Transverse colon (tissue), 4 donors: ENCODE data around the gene CEP44. TPM values are rescaled to one million over a fixed set of nuclear protein-coding genes. Genes with fewer than 3 reads are reported as not detected.

Experiments
- DNase-seq: peaks from one replicate; pipeline ENCODE4 v3.0.0-alpha.2; 2019
- H3K27ac ChIP-seq, 4 donors: fragments of 200-600 bp; sonication (generic); 2 replicates each; pipeline ENCODE4 v1.5.1; 2016 to 2018; ENCODE audit warnings: inconsistent platforms in 4 of 4
- H3K27me3 ChIP-seq: fragments of 200-600 bp; sonication (generic); 2 replicates; pipeline ENCODE4 v1.5.1; 2017; ENCODE audit warnings: inconsistent platforms
- H3K36me3 ChIP-seq, 4 donors: fragments of 200-600 bp; sonication (generic); 2 replicates each; pipeline ENCODE4 v1.5.1; 2017 to 2019; ENCODE audit warnings: inconsistent platforms in 4 of 4
- H3K4me1 ChIP-seq, 4 donors: fragments of 200-600 bp; sonication (generic); 2 replicates each; pipeline ENCODE4 v1.5.1; 2017 to 2020; ENCODE audit warnings: inconsistent platforms in 4 of 4
- H3K4me3 ChIP-seq, 4 donors: fragments of 200-600 bp; sonication (generic); 1 replicate in 1 of 4; 2 replicates in 3 of 4; pipeline versions ENCODE4 v1.5.1 to v1.6.1; 2017 to 2019; ENCODE audit warnings: inconsistent platforms in 4 of 4
- H3K9me3 ChIP-seq, 2 donors: fragments of 200-600 bp; sonication (generic); 2 replicates each; pipeline ENCODE4 v1.5.1; 2017 to 2019; ENCODE audit warnings: inconsistent platforms in 2 of 2
- CTCF ChIP-seq, 5 experiments: fragments of 200-600 bp in 3 of 5; fragments of 450-650 bp in 2 of 5; sonication (generic) in 3 of 5; IDR thresholded peaks; 1 replicate in 2 of 5; 2 replicates in 3 of 5; pipeline ENCODE4 v1.5.1; 2016 to 2017; ENCODE audit warnings: antibody characterized with exemption in 5 of 5, inconsistent platforms in 3 of 5, mild to moderate bottlenecking in 2 of 5, moderate library complexity in 1 of 5
- EP300 ChIP-seq: sonication (generic); formaldehyde crosslinking; IDR thresholded peaks from one replicate; pipeline ENCODE4 v1.6.1; 2017; ENCODE audit warnings: antibody characterized with exemption, low read depth
- POLR2A ChIP-seq: fragments of 450-650 bp; IDR thresholded peaks from one replicate; pipeline ENCODE4 v1.6.1; 2016; ENCODE audit warnings: antibody characterized with exemption, mild to moderate bottlenecking, moderate library complexity
- POLR2AphosphoS5 ChIP-seq, 3 donors: sonication (generic); formaldehyde crosslinking; IDR thresholded peaks; one replicate each; pipeline ENCODE4 v1.6.1; 2016; ENCODE audit warnings: antibody characterized with exemption in 3 of 3
- WGBS, 2 donors: methylation state at CpG; one replicate each; pipeline ENCODE4 v1.1.5; 2018; ENCODE audit warnings: low coverage in 1 of 2; 5-methylcytosine and 5-hydroxymethylcytosine counted together
- in situ Hi-C, 4 donors: fragments of 200-750 bp; cut with MboI; loops; one replicate each; pipeline versions ENCODE4 v1.15.0 to v1.15.1; 2017; ENCODE audit warnings: low sequenced_read_pairs in 3 of 4, low pct_ligation_motif_present in 1 of 4, low pct_unique_long_range_greater_than_20kb in 1 of 4
- intact Hi-C: fragments of 100-400 bp; cut with DNase I; formaldehyde crosslinking; loops from one replicate; pipeline ENCODE4 v1.15.1; 2023; ENCODE audit warnings: low total_unique reads
- total RNA-seq, 4 donors: library from RNA; depleted of rRNA; stranded (reverse); fragments of >200 nt; gene quantifications; one replicate each; pipeline ENCODE4 v1.1.0, GENCODE V29; 2016

The CEP44 gene
- total RNA-seq, 4 donors from 2014 or later = 13.5 to 40.6 (median 24.4) TPM

- 95% methylated on average over 4 to 9 of the region's 9 CpGs for WGBS, 2 donors
- Histone ChIP-seq H3K27ac (no peak overlapping the region), H3K27me3 (no peaks in the 10 kb centered on the region), H3K4me3 (no peak overlapping the region), H3K4me1 (peaks cover 0 to 6% (median 2%) of the 10 kb centered on the region in 4 donors), H3K9me3 (no peaks in the 10 kb centered on the region), H3K36me3 (no peaks in the 10 kb centered on the region)
- in situ Hi-C loops = no loop called here
- TF ChIP-seq CTCF (IDR thresholded peaks at IDR 0.05) = no peak
- no peak for TF ChIP-seq POLR2AphosphoS5 (IDR thresholded peaks at IDR 0.05)
- TF ChIP-seq EP300 = no peak
- TF ChIP-seq POLR2A = no peak
- intact Hi-C loops = no loop called here
- no peak for DNase-seq
Observed at GRCh38 chr4:174380699-174381439, 97.2 kb downstream of the CEP44 start.

- no peaks in the 10 kb centered on the region for H3K9me3 ChIP-seq
- intact Hi-C loops = no loop called here
- TF ChIP-seq EP300 = no peak
- no peak for TF ChIP-seq POLR2AphosphoS5 (IDR thresholded peaks at IDR 0.05)
- TF ChIP-seq POLR2A = no peak
- no peak for TF ChIP-seq CTCF (IDR thresholded peaks at IDR 0.05)
- no peak for DNase-seq
- peaks cover 0 to 6% (median 2%) of the 10 kb centered on the region in 4 donors for H3K4me1 ChIP-seq
- 33% methylated on average over 1 of the region's 1 CpG; no CpG with 5 or more reads in 1 of the 2 donors for WGBS, 2 donors
- in situ Hi-C loops = no loop called here
- no peak overlapping the region for H3K4me3 ChIP-seq
- H3K36me3 ChIP-seq = no peaks in the 10 kb centered on the region
- H3K27me3 ChIP-seq = no peaks in the 10 kb centered on the region
- no peak overlapping the region for H3K27ac ChIP-seq
Observed at GRCh38 chr4:174381440-174381800, 97.7 kb downstream of the CEP44 start.

Other genes with a start within 250 kb of the CEP44 start
- 10 to 100 TPM; 30.1 to 45.3 (median 37.1) TPM for gene FBXO8, start 244 bp upstream of the CEP44 start, total RNA-seq
- gene HPGD, start 238.6 kb downstream of the CEP44 start, total RNA-seq = 100 to 1,000 TPM in 3 of 4 donors, 10 to 100 TPM in 1; 33.0 to 602 (median 361) TPM